SK-N-SH (cell line): ENCODE data around the gene HECTD2. TPM values are rescaled to one million over a fixed set of nuclear protein-coding genes. Genes with fewer than 3 reads are reported as not detected.

ENCODE experiments used
- CTCF ChIA-PET: fragments of 300-600, 350-600 bp; formaldehyde crosslinking; extraction: SDS; loops from one replicate; lab custom pipeline; 2021; lab: Yijun Ruan, JAX
- POLR2A ChIA-PET: fragments of 350-600 bp; sonication (Branson Sonifier 250); formaldehyde crosslinking; extraction: SDS; loops from one replicate; lab custom pipeline; 2020; ENCODE audit warnings: antibody characterized with exemption, inconsistent platforms; lab: Yijun Ruan, JAX
- DNase-seq: peaks from one replicate; pipeline ENCODE4 v3.0.0; 2012
- H2AFZ ChIP-seq: fragments of 200-600 bp; sonication (generic); 2 replicates; pipeline ENCODE4 v1.8.1; 2016; ENCODE audit warnings: antibody characterized with exemption, mild to moderate bottlenecking, low read depth
- H3F3A ChIP-seq: fragments of 200-600 bp; sonication (generic); replicated peaks from 2 replicates; pipeline ENCODE3; 2016; ENCODE audit warnings: antibody characterized with exemption, mild to moderate bottlenecking; ENCODE audit not compliant: insufficient read depth
- H3K27ac ChIP-seq, 2 experiments: fragments of 200-500 bp in 1 of 2; fragments of 200-600 bp in 1 of 2; sonication (Bioruptor generic) in 1 of 2; sonication (generic), shearing (Covaris generic) in 1 of 2; 2 replicates each; pipeline versions ENCODE4 v1.5.1 to v1.6.1; 2014 to 2016; ENCODE audit warnings: low read depth in 2 of 2, inconsistent platforms in 1 of 2, low read length in 1 of 2, mild to moderate bottlenecking in 1 of 2, mixed read lengths in 1 of 2
- H3K27me3 ChIP-seq: fragments of 200-600 bp; sonication (generic), shearing (Covaris generic); 2 replicates; pipeline ENCODE4 v1.6.1; 2016; ENCODE audit warnings: mixed run types; ENCODE audit not compliant: insufficient read depth
- H3K36me3 ChIP-seq, 2 experiments: fragments of 200-500 bp in 1 of 2; fragments of 200-600 bp in 1 of 2; sonication (Bioruptor generic) in 1 of 2; sonication (generic) in 1 of 2; replicated peaks in 1 of 2; 2 replicates each; pipeline versions ENCODE3 to v1.5.1; 2014 to 2016; ENCODE audit warnings: low read length in 1 of 2, mild to moderate bottlenecking in 1 of 2; ENCODE audit not compliant: insufficient read depth in 2 of 2, control insufficient read depth in 1 of 2
- H3K4me1 ChIP-seq, 2 experiments: fragments of 200-500 bp in 1 of 2; fragments of 200-600 bp in 1 of 2; sonication (Bioruptor generic) in 1 of 2; sonication (generic), shearing (Covaris generic) in 1 of 2; 2 replicates each; pipeline versions ENCODE4 v1.5.1 to v1.6.1; 2014 to 2016; ENCODE audit warnings: low read depth in 1 of 2, low read length in 1 of 2, mixed run types in 1 of 2; ENCODE audit not compliant: insufficient read depth in 2 of 2, control insufficient read depth in 1 of 2
- H3K4me2 ChIP-seq: fragments of 200-600 bp; sonication (generic), shearing (Covaris generic); 2 replicates; pipeline ENCODE4 v1.6.1; 2017; ENCODE audit warnings: mixed run types
- H3K4me3 ChIP-seq, 2 experiments: fragments of 200-500 bp in 1 of 2; fragments of 200-600 bp in 1 of 2; sonication (Bioruptor generic) in 1 of 2; sonication (generic), shearing (Covaris generic) in 1 of 2; 2 replicates each; pipeline versions ENCODE4 v1.5.1 to v1.8.1; 2014 to 2016; ENCODE audit warnings: low read depth in 2 of 2, inconsistent platforms in 1 of 2, low read length in 1 of 2, mild to moderate bottlenecking in 1 of 2, mixed read lengths in 1 of 2, moderate library complexity in 1 of 2
- H3K79me2 ChIP-seq: fragments of 200-600 bp; sonication (generic); 2 replicates; pipeline ENCODE4 v1.8.1; 2017; ENCODE audit warnings: mild to moderate bottlenecking; ENCODE audit not compliant: insufficient read depth
- H3K9ac ChIP-seq: fragments of 200-600 bp; sonication (generic); 2 replicates; pipeline ENCODE4 v1.6.1; 2017; ENCODE audit warnings: mixed run types
- H3K9me2 ChIP-seq: fragments of 200-600 bp; sonication (generic); 2 replicates; pipeline ENCODE4 v1.6.1; 2017; ENCODE audit warnings: mixed run types
- H3K9me3 ChIP-seq: fragments of 200-600 bp; sonication (generic); 2 replicates; pipeline ENCODE4 v1.6.1; 2017; ENCODE audit warnings: mixed run types, mild to moderate bottlenecking, moderate library complexity
- H4K20me1 ChIP-seq: fragments of 200-600 bp; sonication (generic); 2 replicates; pipeline ENCODE4 v1.6.1; 2017; ENCODE audit warnings: mild to moderate bottlenecking, mixed run types; ENCODE audit not compliant: insufficient read depth
- FOXJ3 ChIP-seq: sonication (generic); formaldehyde crosslinking; IDR thresholded peaks from 2 replicates; pipeline ENCODE4 v1.5.1; 2020; ENCODE audit warnings: mild to moderate bottlenecking, missing genetic modification reagents
- FOXM1 ChIP-seq: IDR thresholded peaks from 2 replicates; pipeline ENCODE4 v1.4.0; 2012; ENCODE audit warnings: low read depth, mild to moderate bottlenecking
- GATA2 ChIP-seq: sonication (generic); formaldehyde crosslinking; IDR thresholded peaks from 2 replicates; pipeline ENCODE4 v1.5.0; 2020; ENCODE audit warnings: mild to moderate bottlenecking, missing genetic modification reagents
- JUND ChIP-seq: IDR thresholded peaks from 2 replicates; pipeline ENCODE4 v1.4.0; 2012
- MXI1 ChIP-seq: IDR thresholded peaks from 2 replicates; pipeline ENCODE4 v1.6.1; 2012; ENCODE audit warnings: mild to moderate bottlenecking, low read depth, low read length, improper control_type of control experiment
- PBX3 ChIP-seq: IDR thresholded peaks from 2 replicates; pipeline ENCODE4; 2012
- RAD21 ChIP-seq: IDR thresholded peaks from 2 replicates; pipeline ENCODE4 v1.6.1; 2012; ENCODE audit warnings: mild to moderate bottlenecking, low read length
- RFX5 ChIP-seq: IDR thresholded peaks from 2 replicates; pipeline ENCODE4 v1.6.1; 2012; ENCODE audit warnings: mild to moderate bottlenecking, improper control_type of control experiment, low read length
- TCF12 ChIP-seq: IDR thresholded peaks from 2 replicates; pipeline ENCODE4 v1.4.0; 2012
- ZBTB33 ChIP-seq: IDR thresholded peaks from 2 replicates; pipeline ENCODE4 v1.4.0; 2012; ENCODE audit warnings: low read depth, borderline replicate concordance
- WGBS: methylation state at CpG from one replicate; pipeline ENCODE4 v1.1.6; 2017; ENCODE audit warnings: low lambda C conversion rate; 5-methylcytosine and 5-hydroxymethylcytosine counted together
- polyA plus RNA-seq, 3 experiments: library from polyadenylated mRNA; depleted of rRNA; stranded (reverse); fragments of >200 nt; gene quantifications; 2 replicates each; pipeline ENCODE4 v1.2.3, GENCODE V29; 2012

The HECTD2 gene
- polyA plus RNA-seq, 1 of the 3 experiments (the other 2 are of a cell fraction), result 4.1 TPM

- no peaks in the 10 kb centered on the region for H4K20me1 ChIP-seq
- no peak overlapping the region for H2AFZ ChIP-seq
- no peak overlapping the region for H3K9ac ChIP-seq
- H3K4me2 ChIP-seq, result no peak overlapping the region
- ChIA-PET CTCF (no interaction called here), POLR2A (no interaction called here)
- peaks cover 38 to 63% of the 10 kb centered on the region in 2 experiments for H3K36me3 ChIP-seq
- no peaks in the 10 kb centered on the region for H3K79me2 ChIP-seq
- no peak overlapping the region for H3K27ac ChIP-seq
- 91% methylated on average over 3 of the region's 3 CpGs for WGBS
- H3K9me3 ChIP-seq, result 0 out of 2 replicates have a peak, but pooled peaks cover 5% of the 10 kb centered on the region
- H3K4me1 ChIP-seq, result no peaks in the 10 kb centered on the region; a peak in 1 of 4 replicates
- H3K9me2 ChIP-seq, result no peaks in the 10 kb centered on the region
- DNase-seq, result no peak
- no peak overlapping the region for H3K4me3 ChIP-seq
- TF ChIP-seq JUND, result no peak
- TF ChIP-seq PBX3, result no peak
- H3F3A ChIP-seq, result peaks cover 17% of the 10 kb centered on the region
- H3K27me3 ChIP-seq, result no peaks in the 10 kb centered on the region
These were observed 50.5 kb downstream of the HECTD2 start for GRCh38 chr10:91460681-91461080.

- no peaks in the 10 kb centered on the region for H3K79me2 ChIP-seq
- H3K36me3 ChIP-seq, result peaks cover 40 to 73% of the 10 kb centered on the region in 2 experiments
- H3K27ac ChIP-seq, result no peak overlapping the region
- no peak overlapping the region for H3K9ac ChIP-seq
- ChIA-PET CTCF (interaction anchor here (0.9 kb wide), 1 partner anchor 23 kb away, joined by 3 read pairs; no protein-coding TSS in a partner anchor), POLR2A (no interaction called here)
- no peak for TF ChIP-seq MXI1
- TF ChIP-seq GATA2 (CRISPR knock-in tag), result no peak
- TF ChIP-seq RAD21, result no peak
- no peak for TF ChIP-seq FOXM1
- TF ChIP-seq PBX3, result 0 out of 2 replicates have a peak, but pooled peaks have one; percentile 39
- TF ChIP-seq FOXJ3 (CRISPR knock-in tag), result no peak
- no peak for TF ChIP-seq JUND
- no peak for TF ChIP-seq RFX5
- no peak for TF ChIP-seq ZBTB33
- 0 out of 2 replicates have a peak, but pooled peaks have one; percentile 43 for TF ChIP-seq TCF12
- H3K4me3 ChIP-seq, result no peak overlapping the region
- H3K4me1 ChIP-seq, result no peaks in the 10 kb centered on the region; a peak in 1 of 4 replicates
- no peak overlapping the region for H2AFZ ChIP-seq
- no peak for DNase-seq
- no peaks in the 10 kb centered on the region for H3K9me2 ChIP-seq
- H3K9me3 ChIP-seq, result 0 out of 2 replicates have a peak, but pooled peaks cover 5% of the 10 kb centered on the region
- H4K20me1 ChIP-seq, result no peaks in the 10 kb centered on the region
- no peaks in the 10 kb centered on the region for H3K27me3 ChIP-seq
- H3K4me2 ChIP-seq, result no peak overlapping the region
- H3F3A ChIP-seq, result peaks cover 12% of the 10 kb centered on the region
These were observed 52.3 kb downstream of the HECTD2 start for GRCh38 chr10:91462423-91462822.
